ENCODE results near the gene FXYD5. TPM values are rescaled to one million over a fixed set of nuclear protein-coding genes. Genes with fewer than 3 reads are reported as not detected.
A peak's percentile ranks its signal among the peaks of the same experiment; 100 is the strongest.
"Not testable (repeated sequence)": the region's sequence is repeated elsewhere in the genome, so short reads cannot be mapped to it uniquely, and the experiment has no call there.

The FXYD5 gene
- total and polyA plus RNA-seq, 9 of the 15 experiments (the other 6 are each of a cell fraction or from before 2014, with no cell fraction given), result 104 to 537 (median 174) TPM

DNA sequence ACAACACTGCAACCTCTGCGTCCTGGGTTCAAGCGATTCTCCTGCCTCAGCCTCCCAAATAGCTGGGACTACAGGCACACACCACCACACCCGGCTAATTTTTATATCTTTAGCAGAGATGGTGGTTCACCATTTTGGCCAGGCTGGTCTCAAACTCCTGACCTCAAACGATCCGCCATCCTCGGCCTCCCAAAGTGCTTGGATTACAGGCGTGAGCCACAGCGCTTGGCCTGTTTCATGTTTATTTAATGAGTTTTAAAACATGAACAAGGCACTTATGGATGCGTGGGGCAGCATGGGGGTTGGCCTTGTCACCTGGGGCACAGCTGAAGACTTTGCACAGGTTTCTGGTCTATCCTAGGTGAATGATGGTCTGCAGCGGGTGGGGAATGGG lies 1.4 kb upstream of the FXYD5 start:
- FAIRE-seq; H3K27me3 ChIP-seq (ENCODE audit: control insufficient read depth in 2 of 2, insufficient read depth in 2 of 2, low read length in 2 of 2); DNase-seq (ENCODE audit: extremely low read depth in 1 of 4, low spot score in 3 of 4); ATAC-seq; H2AFZ ChIP-seq (ENCODE audit: low read depth, low read length); H3K27ac ChIP-seq (ENCODE audit: extremely low read depth, low read depth, low read length); H4K20me1 ChIP-seq (replicated peaks; ENCODE audit: control insufficient read depth, insufficient read depth, low read length); POLR2A ChIA-PET; H3K9me1 ChIP-seq (ENCODE audit: control insufficient read depth, insufficient read depth, low read length); CTCF ChIA-PET (ENCODE audit: low intra/inter-chr PET ratio); BruUV-seq (replicated peaks); in situ Hi-C loops (cut with MboI); H3K4me3 ChIP-seq; H3K9me3 ChIP-seq (replicated peaks; ENCODE audit: control insufficient read depth, insufficient read depth, low read depth, low read length): not testable (repeated sequence)
- H3K79me2 ChIP-seq (ENCODE audit: control insufficient read depth, insufficient read depth, low read length), result peaks cover 50% of the 10 kb centered on the region
- peaks cover 13 to 44% of the 10 kb centered on the region in 2 experiments; a peak in 4 of 5 replicates for H3K4me1 ChIP-seq (replicated peaks in 1 of 2; ENCODE audit: control insufficient read depth in 2 of 2, insufficient read depth in 2 of 2, low read length in 2 of 2)
- peak overlapping the region; percentile 95 for H3K4me2 ChIP-seq (ENCODE audit: insufficient read depth, low read length)
- intact Hi-C loops (cut with micrococcal nuclease), result loop anchor here (5.0 kb wide), 2 partner anchors 54 to 94 kb away; partner anchors contain the start of gene LSR
- peaks cover 30% of the 10 kb centered on the region for H3K36me3 ChIP-seq (ENCODE audit: control insufficient read depth, insufficient read depth, low read length)
- TF ChIP-seq, protein P1, sequence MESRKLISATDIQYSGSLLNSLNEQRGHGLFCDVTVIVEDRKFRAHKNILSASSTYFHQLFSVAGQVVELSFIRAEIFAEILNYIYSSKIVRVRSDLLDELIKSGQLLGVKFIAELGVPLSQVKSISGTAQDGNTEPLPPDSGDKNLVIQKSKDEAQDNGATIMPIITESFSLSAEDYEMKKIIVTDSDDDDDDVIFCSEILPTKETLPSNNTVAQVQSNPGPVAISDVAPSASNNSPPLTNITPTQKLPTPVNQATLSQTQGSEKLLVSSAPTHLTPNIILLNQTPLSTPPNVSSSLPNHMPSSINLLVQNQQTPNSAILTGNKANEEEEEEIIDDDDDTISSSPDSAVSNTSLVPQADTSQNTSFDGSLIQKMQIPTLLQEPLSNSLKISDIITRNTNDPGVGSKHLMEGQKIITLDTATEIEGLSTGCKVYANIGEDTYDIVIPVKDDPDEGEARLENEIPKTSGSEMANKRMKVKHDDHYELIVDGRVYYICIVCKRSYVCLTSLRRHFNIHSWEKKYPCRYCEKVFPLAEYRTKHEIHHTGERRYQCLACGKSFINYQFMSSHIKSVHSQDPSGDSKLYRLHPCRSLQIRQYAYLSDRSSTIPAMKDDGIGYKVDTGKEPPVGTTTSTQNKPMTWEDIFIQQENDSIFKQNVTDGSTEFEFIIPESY (CRISPR knock-in tag; IDR thresholded peaks at IDR 0.05), result peak; percentile 41; the same call in 1 of the 2 replicates
- WGBS (ENCODE audit: insufficient coverage, low coverage, missing lambda C conversion rate), result 89% methylated on average over 9 of the region's 10 CpGs
- H3K9ac ChIP-seq (ENCODE audit: insufficient read depth in 1 of 2, low read depth in 2 of 2, low read length in 2 of 2), result peak overlapping the region in 1 of 2 experiments; percentile 96; a peak in 1 of 4 replicates
